ENCODE measurements around the gene ZDHHC6. TPM values are rescaled to one million over a fixed set of nuclear protein-coding genes. Genes with fewer than 3 reads are reported as not detected.

Gene ZDHHC6
- total and polyA plus RNA-seq, 2 donors (not counting 1 experiment from before 2014, with no cell fraction given), result 30.5 to 61.2 TPM

DNA sequence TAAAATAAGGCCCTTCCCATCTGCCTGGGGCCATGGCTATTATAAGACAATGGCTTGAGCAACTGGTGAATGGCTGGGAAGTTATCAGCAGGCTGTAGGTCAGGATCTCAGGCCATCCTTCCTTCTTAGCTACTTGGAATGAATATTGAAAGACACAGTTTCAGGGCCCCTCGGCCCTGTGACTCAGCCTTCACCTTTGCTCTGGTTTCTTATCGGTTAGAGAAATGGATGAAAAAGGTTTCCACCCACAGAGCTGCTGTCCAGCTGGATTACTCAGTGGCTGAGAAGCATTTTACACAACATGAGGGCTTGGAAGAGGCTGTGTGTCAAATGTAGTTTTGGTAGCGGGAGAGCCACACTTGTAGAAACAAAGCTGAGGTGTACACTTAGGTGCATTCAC is 63.4 kb downstream of the ZDHHC6 start:
- Histone ChIP-seq H3K4me2 (replicated peaks; ENCODE audit: low read depth, low read length, poor library complexity, severe bottlenecking) (no peak overlapping the region), H3K9ac (ENCODE audit: low read length) (no peak overlapping the region), H3K27ac (ENCODE audit: low read length in 2 of 2) (no peak overlapping the region), H3K4me3 (ENCODE audit: control extremely low read depth in 1 of 5, extremely low read depth in 1 of 5, insufficient read depth in 1 of 5, low read depth in 2 of 5, low read length in 4 of 5) (no peak overlapping the region), H3K4me1 (ENCODE audit: control insufficient read depth in 2 of 2, insufficient read depth in 2 of 2, low read length in 2 of 2) (peaks cover 0 to 6% of the 10 kb centered on the region in 2 donors), H3K9me3 (ENCODE audit: control extremely low read depth in 1 of 3, control insufficient read depth in 2 of 3, insufficient read depth in 1 of 3, low read length in 2 of 3) (no peaks in the 10 kb centered on the region), H3K79me2 (ENCODE audit: control insufficient read depth, insufficient read depth, low read length) (peaks cover 83% of the 10 kb centered on the region), H3K27me3 (replicated peaks in 1 of 4; ENCODE audit: control extremely low read depth in 1 of 4, control insufficient read depth in 3 of 4, insufficient read depth in 4 of 4, low read length in 3 of 4) (no peaks in the 10 kb centered on the region), H4K20me1 (ENCODE audit: control insufficient read depth, insufficient read depth, low read length, poor library complexity, severe bottlenecking) (peaks cover 35% of the 10 kb centered on the region), H2AFZ (ENCODE audit: insufficient read depth, low read depth, low read length, poor library complexity, severe bottlenecking) (no peak overlapping the region), H3K36me3 (replicated peaks in 1 of 2; ENCODE audit: control extremely low read depth in 1 of 2, control insufficient read depth in 1 of 2, extremely low read depth in 1 of 2, insufficient read depth in 2 of 2, low read length in 1 of 2) (peaks cover 0 to 15% of the 10 kb centered on the region in 2 experiments)
- TF ChIP-seq EZH2 (IDR thresholded peaks at IDR 0.05; ENCODE audit: borderline replicate concordance, insufficient read depth, low read depth, low read length, poor library complexity, severe bottlenecking), result no peak
- TF ChIP-seq, protein P1, sequence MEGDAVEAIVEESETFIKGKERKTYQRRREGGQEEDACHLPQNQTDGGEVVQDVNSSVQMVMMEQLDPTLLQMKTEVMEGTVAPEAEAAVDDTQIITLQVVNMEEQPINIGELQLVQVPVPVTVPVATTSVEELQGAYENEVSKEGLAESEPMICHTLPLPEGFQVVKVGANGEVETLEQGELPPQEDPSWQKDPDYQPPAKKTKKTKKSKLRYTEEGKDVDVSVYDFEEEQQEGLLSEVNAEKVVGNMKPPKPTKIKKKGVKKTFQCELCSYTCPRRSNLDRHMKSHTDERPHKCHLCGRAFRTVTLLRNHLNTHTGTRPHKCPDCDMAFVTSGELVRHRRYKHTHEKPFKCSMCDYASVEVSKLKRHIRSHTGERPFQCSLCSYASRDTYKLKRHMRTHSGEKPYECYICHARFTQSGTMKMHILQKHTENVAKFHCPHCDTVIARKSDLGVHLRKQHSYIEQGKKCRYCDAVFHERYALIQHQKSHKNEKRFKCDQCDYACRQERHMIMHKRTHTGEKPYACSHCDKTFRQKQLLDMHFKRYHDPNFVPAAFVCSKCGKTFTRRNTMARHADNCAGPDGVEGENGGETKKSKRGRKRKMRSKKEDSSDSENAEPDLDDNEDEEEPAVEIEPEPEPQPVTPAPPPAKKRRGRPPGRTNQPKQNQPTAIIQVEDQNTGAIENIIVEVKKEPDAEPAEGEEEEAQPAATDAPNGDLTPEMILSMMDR (IDR thresholded peaks at IDR 0.05), result no peak
- Mint-ChIP-seq H3K9me3 (ENCODE audit: insufficient read depth) (no peaks in the 10 kb centered on the region), H3K4me1 (peaks cover 57% of the 10 kb centered on the region), H3K27ac (no peak overlapping the region), H3K4me3 (no peak overlapping the region), H3K27me3 (no peaks in the 10 kb centered on the region)
- no peak for ATAC-seq (ENCODE audit: low read depth)
- ChIA-PET CTCF (no interaction called here), POLR2A (no interaction called here)
- intact Hi-C loops (cut with micrococcal nuclease), result no loop called here
- WGBS (ENCODE audit: insufficient coverage), result 100% methylated on average over 2 of the region's 3 CpGs
- no peak for DNase-seq

DNA sequence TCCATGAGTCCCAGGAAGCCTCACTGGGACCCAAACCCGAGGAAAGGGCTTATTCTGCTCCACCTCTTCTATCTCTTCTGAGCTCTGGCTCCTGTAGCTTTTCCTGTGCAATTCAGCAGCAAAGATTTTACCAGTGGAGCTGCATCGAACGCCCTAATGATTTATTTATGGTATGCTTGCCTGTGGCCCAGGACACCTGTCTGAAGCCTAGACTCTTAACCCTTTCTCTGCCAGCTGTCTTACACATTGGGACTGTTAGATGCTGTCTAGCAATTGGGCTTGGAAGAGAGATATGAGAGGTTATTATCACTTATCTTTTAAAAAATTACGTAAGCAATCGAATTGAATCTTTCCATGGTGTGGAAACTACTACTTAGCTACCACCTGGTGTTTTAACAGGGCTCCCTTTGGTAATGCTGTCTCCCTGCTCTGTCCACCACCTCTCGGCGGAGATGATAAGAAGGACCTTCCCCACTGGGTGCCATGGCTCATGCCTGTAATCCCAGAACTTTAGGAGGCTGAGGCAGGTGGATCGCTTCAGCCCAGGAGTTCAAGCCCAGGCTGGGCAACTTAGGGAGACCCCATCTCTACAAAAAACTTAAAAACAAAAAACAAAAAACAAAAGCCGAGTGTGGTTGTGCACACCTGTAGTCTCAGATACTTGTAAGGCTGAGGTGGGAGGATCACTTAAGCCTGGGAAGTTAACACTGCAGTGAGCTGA is 64.0 kb downstream of the ZDHHC6 start:
- no peak overlapping the region for H3K4me3 Mint-ChIP-seq
- CTCF ChIA-PET, result no interaction called here
- Histone ChIP-seq H3K4me3 (ENCODE audit: control extremely low read depth in 1 of 5, extremely low read depth in 1 of 5, insufficient read depth in 1 of 5, low read depth in 2 of 5, low read length in 4 of 5) (no peak overlapping the region), H3K36me3 (replicated peaks in 1 of 2; ENCODE audit: control extremely low read depth in 1 of 2, control insufficient read depth in 1 of 2, extremely low read depth in 1 of 2, insufficient read depth in 2 of 2, low read length in 1 of 2) (peaks cover 0 to 15% of the 10 kb centered on the region in 2 experiments), H3K9ac (ENCODE audit: low read length) (no peak overlapping the region), H4K20me1 (ENCODE audit: control insufficient read depth, insufficient read depth, low read length, poor library complexity, severe bottlenecking) (peaks cover 35% of the 10 kb centered on the region), H3K4me2 (replicated peaks; ENCODE audit: low read depth, low read length, poor library complexity, severe bottlenecking) (no peak overlapping the region), H3K9me3 (ENCODE audit: control extremely low read depth in 1 of 3, control insufficient read depth in 2 of 3, insufficient read depth in 1 of 3, low read length in 2 of 3) (no peaks in the 10 kb centered on the region), H3K79me2 (ENCODE audit: control insufficient read depth, insufficient read depth, low read length) (peaks cover 85% of the 10 kb centered on the region), H3K27me3 (replicated peaks in 1 of 4; ENCODE audit: control extremely low read depth in 1 of 4, control insufficient read depth in 3 of 4, insufficient read depth in 4 of 4, low read length in 3 of 4) (no peaks in the 10 kb centered on the region), H2AFZ (ENCODE audit: insufficient read depth, low read depth, low read length, poor library complexity, severe bottlenecking) (no peak overlapping the region), H3K27ac (ENCODE audit: low read length in 2 of 2) (no peak overlapping the region), H3K4me1 (ENCODE audit: control insufficient read depth in 2 of 2, insufficient read depth in 2 of 2, low read length in 2 of 2) (peaks cover 4 to 9% of the 10 kb centered on the region in 2 donors)
- ATAC-seq (ENCODE audit: low read depth) (no peak), DNase-seq (no peak)
- H3K27ac Mint-ChIP-seq, result no peak overlapping the region
- 86% methylated on average over 6 of the region's 9 CpGs for WGBS (ENCODE audit: insufficient coverage)
- H3K9me3 Mint-ChIP-seq (ENCODE audit: insufficient read depth), result no peaks in the 10 kb centered on the region
- TF ChIP-seq EZH2 (IDR thresholded peaks at IDR 0.05; ENCODE audit: borderline replicate concordance, insufficient read depth, low read depth, low read length, poor library complexity, severe bottlenecking), result no peak
- TF ChIP-seq, protein P1 (IDR thresholded peaks at IDR 0.05), result no peak
- intact Hi-C loops (cut with micrococcal nuclease), result no loop called here
- no peaks in the 10 kb centered on the region for H3K27me3 Mint-ChIP-seq
- H3K4me1 Mint-ChIP-seq, result peaks cover 57% of the 10 kb centered on the region
- POLR2A ChIA-PET, result no interaction called here

Measured in B cell (primary cell).